Neutrophil (primary cell): ENCODE data around the gene SLC16A9.

ENCODE experiments used
- H3K27ac ChIP-seq: fragments of 200-600 bp; sonication (generic); 2 replicates; pipeline ENCODE4 v1.5.1; 2016; ENCODE audit warnings: mild to moderate bottlenecking, moderate library complexity
- H3K27me3 ChIP-seq: fragments of 200-600 bp; sonication (generic); 2 replicates; pipeline ENCODE4 v1.6.0; 2016; ENCODE audit warnings: mild to moderate bottlenecking
- H3K36me3 ChIP-seq: fragments of 200-600 bp; sonication (generic); 2 replicates; pipeline ENCODE4 v1.5.1; 2017
- H3K4me1 ChIP-seq, 2 experiments: fragments of 200-600 bp in 1 of 2; sonication (generic) in 1 of 2; 1 replicate in 1 of 2; 2 replicates in 1 of 2; pipeline versions ENCODE4 v1.5.1 to v1.6.1; 2013 to 2016; ENCODE audit warnings: low read depth in 1 of 2, low read length in 1 of 2, mild to moderate bottlenecking in 1 of 2, moderate library complexity in 1 of 2; ENCODE audit not compliant: control insufficient read depth in 1 of 2, insufficient read depth in 1 of 2
- H3K4me3 ChIP-seq, 2 experiments: fragments of 200-600 bp in 1 of 2; sonication (generic) in 1 of 2; 1 replicate in 1 of 2; 2 replicates in 1 of 2; pipeline ENCODE4 v1.5.1; 2013 to 2016; ENCODE audit warnings: low read depth in 1 of 2, low read length in 1 of 2, mild to moderate bottlenecking in 1 of 2, moderate library complexity in 1 of 2
- H3K9me3 ChIP-seq: fragments of 200-600 bp; sonication (generic); 2 replicates; pipeline ENCODE4 v1.5.1; 2016
- TF ChIP-seq, protein P1 (sequence below): fragments of 200-600 bp; sonication (generic); IDR thresholded peaks from 2 replicates; pipeline ENCODE4 v1.5.1; 2016; ENCODE audit warnings: antibody characterized with exemption

SLC16A9 gene

DNA sequence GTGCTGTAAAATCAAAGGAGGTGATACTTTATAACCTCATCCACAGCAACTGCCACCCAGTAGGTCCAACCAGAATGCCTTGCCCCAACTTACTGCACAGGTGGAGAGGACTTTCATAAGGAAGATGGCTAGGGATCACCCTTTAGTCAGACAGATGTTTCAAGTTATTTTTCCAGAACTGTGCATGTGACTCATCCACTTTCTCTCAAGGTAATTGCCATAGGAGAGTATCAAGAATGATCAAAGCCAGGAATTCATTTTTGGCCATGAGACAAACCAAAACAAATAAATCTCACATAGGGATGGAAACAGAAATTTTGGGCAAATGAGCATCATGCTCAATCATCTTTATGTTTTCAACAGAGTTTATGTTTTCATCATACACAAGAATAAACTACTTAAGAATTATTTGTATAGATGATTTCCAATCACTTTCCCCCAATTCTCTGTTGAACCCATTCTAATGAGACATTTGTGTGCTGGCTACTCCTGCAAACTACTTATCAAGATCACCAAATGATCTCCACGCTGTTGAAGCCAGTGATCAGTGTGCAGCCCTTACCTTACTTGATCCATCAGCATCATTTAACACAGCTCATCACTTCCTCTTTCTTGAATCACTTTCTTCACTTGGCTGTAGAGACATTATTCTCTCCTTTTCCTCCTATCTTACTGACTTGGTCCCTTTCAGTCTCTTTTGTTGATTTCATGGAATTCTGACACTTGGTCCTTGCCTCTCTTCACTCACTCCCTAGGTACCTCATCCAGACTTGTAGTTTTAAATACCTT is 74.0 kb downstream of the SLC16A9 start:
- Histone ChIP-seq H3K4me3 (no peak overlapping the region), H3K36me3 (no peaks in the 10 kb centered on the region), H3K27me3 (no peaks in the 10 kb centered on the region), H3K27ac (no peak overlapping the region), H3K9me3 (no peaks in the 10 kb centered on the region), H3K4me1 (no peaks in the 10 kb centered on the region)
- TF ChIP-seq, protein P1, sequence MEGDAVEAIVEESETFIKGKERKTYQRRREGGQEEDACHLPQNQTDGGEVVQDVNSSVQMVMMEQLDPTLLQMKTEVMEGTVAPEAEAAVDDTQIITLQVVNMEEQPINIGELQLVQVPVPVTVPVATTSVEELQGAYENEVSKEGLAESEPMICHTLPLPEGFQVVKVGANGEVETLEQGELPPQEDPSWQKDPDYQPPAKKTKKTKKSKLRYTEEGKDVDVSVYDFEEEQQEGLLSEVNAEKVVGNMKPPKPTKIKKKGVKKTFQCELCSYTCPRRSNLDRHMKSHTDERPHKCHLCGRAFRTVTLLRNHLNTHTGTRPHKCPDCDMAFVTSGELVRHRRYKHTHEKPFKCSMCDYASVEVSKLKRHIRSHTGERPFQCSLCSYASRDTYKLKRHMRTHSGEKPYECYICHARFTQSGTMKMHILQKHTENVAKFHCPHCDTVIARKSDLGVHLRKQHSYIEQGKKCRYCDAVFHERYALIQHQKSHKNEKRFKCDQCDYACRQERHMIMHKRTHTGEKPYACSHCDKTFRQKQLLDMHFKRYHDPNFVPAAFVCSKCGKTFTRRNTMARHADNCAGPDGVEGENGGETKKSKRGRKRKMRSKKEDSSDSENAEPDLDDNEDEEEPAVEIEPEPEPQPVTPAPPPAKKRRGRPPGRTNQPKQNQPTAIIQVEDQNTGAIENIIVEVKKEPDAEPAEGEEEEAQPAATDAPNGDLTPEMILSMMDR = no peak

DNA sequence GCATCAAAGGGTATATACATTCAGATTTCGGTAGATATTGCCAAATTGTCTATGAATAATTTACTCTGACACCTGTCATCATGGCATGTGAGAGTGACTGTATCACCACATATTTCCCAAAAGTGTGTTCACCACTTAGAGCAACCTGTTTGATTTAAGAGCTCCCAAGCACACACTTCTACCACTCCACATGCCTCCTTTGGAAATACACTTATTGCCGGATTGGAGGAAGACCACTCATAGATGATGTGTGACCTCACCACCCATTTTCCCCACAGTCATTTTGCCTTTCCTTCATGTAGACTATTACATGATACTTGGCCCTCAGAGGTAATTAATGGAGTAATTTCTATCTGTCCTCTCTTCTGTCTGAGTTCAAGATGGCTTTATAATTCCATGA is 75.5 kb downstream of the SLC16A9 start:
- no peaks in the 10 kb centered on the region for H3K27me3 ChIP-seq
- H3K4me3 ChIP-seq = no peak overlapping the region
- H3K9me3 ChIP-seq = no peaks in the 10 kb centered on the region
- H3K36me3 ChIP-seq = no peaks in the 10 kb centered on the region
- TF ChIP-seq, protein P1 = no peak
- no peak overlapping the region for H3K27ac ChIP-seq
- H3K4me1 ChIP-seq = no peaks in the 10 kb centered on the region

DNA sequence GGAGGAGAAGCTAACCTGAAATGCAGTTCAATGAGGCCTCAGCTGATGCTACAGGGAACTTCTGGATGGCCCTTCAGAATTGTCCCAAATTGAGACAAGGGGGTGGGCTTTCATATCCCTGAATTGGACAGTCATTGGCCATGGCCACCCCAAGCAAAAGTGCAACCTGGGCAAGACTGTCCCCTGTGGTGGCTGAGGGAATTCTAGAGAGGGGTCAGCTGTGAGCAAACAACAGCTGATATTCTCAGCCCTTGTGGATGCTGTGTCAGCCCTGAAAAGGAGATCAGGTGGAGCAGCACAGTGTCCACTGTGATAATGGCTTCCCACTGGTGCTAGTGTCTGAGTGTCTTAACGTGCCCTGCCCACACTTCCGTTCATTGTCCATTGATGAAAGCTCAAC is 76.6 kb downstream of the SLC16A9 start:
- no peaks in the 10 kb centered on the region for H3K27me3 ChIP-seq
- no peak overlapping the region for H3K27ac ChIP-seq
- no peaks in the 10 kb centered on the region for H3K36me3 ChIP-seq
- TF ChIP-seq, protein P1 = no peak
- H3K9me3 ChIP-seq = no peaks in the 10 kb centered on the region
- no peaks in the 10 kb centered on the region for H3K4me1 ChIP-seq
- no peak overlapping the region for H3K4me3 ChIP-seq

DNA sequence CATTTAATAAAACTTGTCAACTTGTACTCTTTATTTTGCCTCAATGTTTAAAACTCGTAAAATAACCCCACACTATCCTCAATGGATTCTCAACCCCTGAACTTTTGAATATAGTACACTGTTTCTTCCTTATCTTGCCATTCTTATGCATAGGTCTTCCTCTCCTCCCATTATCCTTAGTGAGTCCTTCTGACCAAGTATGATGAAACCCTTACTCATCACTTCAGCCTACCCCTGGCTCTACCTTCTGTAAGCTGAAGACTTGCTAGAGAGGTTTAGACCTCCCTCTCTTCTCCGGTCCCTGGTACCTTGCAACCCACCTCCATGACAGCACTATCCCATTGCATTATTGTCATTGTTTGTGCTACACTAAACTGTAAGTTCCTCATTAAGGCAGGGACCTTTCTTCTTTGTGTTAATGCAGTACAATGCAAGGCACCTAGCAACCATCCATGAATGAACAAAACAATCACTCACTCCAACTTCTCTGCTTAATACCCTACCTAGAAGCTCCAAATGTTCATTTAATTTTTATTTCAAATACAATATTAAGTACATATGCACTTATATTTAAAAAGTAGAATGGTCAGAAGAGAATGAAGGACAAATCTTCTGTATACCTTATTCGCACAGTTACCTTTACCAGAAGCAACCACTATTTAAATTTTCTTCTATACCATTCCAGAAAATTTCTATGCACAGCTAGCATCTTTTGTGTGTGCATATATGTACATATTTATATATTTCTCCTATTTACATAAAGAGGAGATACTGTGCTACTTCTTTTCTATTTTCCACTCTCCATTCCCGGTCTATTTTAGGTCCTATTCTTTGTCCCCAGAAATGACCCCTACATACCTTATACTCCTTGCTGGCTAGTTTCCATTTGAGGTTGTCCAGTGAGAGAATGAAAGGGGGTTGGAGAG is 77.5 kb downstream of the SLC16A9 start:
- H3K36me3 ChIP-seq = no peaks in the 10 kb centered on the region
- no peak overlapping the region for H3K4me3 ChIP-seq
- H3K9me3 ChIP-seq = no peaks in the 10 kb centered on the region
- no peak overlapping the region for H3K27ac ChIP-seq
- H3K27me3 ChIP-seq = no peaks in the 10 kb centered on the region
- TF ChIP-seq, protein P1 = no peak
- H3K4me1 ChIP-seq = no peaks in the 10 kb centered on the region

DNA sequence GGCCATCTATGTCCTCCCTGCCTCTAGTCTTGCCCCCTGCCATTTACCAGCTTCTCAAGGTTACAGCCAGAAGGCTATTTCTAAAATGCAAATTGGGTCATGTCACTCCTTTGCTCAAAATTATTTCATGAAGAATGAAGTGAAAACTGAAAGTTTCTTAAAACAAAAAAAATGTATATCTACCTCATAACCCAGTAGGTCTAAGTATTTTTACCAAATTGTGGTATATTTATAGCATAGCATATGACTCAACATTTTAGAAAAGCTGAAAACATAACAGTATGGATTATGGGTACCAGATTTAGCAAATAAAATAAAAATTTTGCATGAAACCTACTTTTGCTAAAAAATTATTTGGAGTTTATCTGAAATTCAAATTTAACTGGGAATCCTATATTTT is 78.4 kb downstream of the SLC16A9 start:
- no peaks in the 10 kb centered on the region for H3K4me1 ChIP-seq
- H3K27ac ChIP-seq = no peak overlapping the region
- H3K4me3 ChIP-seq = no peak overlapping the region
- TF ChIP-seq, protein P1 = no peak
- no peaks in the 10 kb centered on the region for H3K36me3 ChIP-seq
- no peaks in the 10 kb centered on the region for H3K9me3 ChIP-seq
- H3K27me3 ChIP-seq = no peaks in the 10 kb centered on the region
